Measurements from ENCODE around the gene RYR3.

The RYR3 gene

DNA sequence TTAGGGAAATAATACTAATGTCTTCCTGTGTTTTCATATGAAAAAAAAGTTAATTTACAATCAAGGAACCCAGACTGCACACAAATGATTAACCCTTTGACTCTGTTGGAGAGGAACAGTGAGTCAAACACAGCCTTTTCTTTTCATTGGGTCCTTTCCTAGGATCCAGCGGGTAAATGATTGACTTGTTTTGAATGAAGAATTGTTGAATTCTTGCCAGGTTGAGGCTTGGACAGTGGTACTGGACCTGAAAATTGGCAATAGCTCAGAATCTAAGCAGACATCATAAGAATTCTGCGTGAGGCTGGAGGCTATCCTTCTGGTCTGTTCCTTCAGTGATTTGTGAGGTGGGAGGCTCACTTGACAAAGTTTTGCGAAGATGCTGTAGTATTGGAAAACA lies 143.0 kb downstream of the RYR3 start:
- DNase-seq, result no peak

DNA sequence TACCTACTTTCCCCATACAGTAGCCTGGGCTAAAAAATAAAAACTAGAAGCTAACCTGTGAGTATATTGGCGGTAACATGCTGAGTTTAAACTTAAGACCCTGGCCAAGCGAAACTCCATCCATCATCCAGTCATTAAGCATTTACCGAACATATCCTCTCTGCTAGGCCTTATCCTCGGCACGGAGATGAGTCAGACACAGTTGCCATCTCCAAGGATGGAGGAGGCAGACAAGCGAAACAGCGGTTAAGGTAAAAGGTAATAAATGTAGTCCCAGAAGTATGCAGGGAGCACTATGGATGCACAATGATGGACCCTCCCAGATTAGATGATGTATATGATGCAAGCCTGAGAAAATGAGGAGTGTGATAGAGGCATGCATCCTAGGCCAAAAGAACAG lies 143.6 kb downstream of the RYR3 start:
- no peak for DNase-seq

DNA sequence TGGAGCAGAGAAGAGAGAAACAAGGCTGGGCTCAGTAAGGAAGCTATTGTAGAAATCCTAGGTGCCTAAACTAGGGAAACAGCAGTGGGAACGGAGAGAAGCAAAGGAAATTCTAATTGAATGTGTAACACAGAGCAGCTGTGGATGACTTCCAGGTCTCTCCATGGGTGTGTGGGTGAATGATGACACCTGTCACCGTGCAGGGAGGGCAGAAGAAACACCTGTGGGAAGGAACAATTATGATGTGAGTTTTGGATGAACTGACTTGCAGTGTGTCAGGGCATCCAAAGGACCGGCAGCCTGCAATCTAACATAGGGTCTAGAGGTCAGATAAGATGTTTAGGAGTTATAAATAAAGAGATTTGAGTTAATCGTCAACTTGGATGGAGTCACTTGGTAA lies 144.2 kb downstream of the RYR3 start:
- no peak for DNase-seq

DNA sequence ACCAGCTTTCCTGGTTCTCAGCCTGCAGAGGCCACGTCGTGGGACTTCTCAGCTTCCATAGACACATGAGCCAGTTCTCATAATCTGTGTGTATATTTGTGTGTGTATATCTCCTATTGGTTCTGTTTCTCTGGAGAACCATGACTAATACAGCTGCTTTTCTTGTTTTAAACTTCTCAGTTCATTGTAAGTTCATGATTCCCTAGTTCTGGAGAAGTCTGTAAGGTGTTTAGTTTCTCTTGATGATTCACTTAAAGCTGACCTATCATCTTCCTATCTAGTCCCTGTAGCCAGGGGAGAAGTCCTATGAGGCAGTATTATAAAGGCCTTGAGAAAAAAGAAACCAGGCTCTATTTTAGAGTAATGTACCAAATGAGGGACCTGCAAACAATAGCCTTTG lies 147.7 kb downstream of the RYR3 start:
- no peak for DNase-seq

DNA sequence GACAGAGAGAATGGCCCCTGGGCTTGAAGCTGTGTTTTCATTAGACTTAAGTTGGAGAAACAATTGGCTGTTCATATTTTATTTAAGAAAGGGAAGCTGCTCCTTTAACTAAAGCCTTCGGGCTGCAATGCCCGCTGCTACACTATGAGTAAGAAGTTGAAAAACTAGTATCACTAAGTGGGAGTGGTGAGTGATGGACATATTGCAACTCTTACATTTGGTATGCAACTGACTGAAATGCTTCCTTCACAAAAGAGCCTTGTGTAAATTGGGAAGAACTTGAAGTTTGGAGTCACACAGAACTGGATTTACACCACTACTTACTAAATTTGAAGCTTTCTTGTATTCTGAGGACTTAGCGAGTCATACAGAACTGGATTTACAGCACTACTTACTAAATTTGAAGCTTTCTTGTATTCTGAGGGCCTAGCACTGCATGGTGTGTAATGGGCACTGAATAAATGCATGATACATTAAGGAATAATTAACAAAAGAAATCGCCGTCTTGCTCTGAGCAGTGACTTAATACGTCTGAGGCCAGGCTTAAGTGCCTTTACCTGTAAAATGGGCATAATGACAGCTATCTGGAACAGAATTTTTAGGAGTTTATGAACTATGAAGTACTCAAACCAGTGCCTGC lies 149.5 kb downstream of the RYR3 start:
- DNase-seq, result no peak

DNA sequence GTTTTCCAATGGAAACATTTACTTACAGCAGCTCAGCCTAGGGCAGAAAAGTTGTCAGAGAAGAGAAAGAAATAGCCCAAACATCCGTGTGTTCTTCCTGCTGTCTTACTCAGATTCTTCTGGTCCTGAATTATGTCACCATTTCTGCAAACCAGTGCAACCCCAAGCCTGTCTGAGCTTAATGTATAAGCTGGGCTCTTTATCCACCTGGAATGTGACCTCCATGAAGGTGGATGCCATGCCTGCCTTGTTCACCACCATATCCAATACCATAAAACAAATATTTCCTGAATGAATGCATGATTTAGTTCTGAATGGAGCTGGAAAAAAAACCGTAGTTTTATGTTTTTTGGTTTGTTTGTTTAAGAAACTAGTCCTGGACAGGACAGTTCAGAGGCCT lies 150.9 kb downstream of the RYR3 start:
- DNase-seq, result no peak

DNA sequence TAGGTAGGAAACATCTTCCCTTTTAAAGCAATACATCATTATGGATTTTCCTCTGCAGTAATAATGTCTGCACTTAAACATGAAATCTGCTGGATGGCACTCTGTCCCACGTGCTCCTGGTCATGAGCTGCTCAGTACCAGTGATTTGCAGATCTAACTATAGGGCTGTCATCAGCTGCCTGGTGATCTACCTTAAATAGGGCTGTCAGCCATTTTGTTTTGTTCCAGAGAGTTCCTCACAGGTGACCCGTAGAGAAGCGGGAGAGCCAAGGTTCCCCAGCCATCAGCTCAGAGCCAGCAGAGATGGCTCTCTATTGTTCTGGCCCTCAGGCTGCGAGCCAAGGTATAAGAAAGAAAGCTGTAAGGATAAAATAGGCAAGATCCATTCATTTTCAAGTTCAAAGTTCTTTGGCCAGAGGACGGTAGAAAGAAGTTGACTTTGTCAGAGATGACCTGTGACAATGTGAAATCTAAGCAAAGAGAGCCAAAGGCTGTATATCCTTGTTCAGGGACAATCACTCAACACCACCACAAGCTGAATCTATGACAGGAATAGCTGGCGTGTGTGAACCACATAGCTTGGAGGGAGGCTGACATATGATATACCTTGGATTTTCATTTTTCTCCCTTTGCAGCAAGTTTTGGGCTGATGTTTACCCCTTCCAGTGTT lies 156.5 kb downstream of the RYR3 start:
- no peak for DNase-seq

DNA sequence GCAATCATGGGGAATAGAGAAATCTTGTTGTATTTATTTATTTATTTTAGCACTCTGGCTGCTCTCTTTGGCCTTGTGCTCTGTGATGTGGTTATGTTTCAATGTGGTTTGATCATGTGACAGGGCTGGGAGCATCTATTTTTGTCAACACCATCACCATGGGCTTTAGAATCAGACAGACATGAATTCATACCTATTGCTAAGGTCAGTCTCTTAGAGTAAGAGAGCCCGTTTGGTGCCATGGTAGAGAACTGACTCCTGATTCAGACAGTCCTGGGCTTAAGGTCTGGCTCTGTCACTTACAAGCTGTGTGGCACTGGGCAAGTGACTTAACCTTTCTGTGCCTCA lies 157.0 kb downstream of the RYR3 start:
- no peak for DNase-seq

DNA sequence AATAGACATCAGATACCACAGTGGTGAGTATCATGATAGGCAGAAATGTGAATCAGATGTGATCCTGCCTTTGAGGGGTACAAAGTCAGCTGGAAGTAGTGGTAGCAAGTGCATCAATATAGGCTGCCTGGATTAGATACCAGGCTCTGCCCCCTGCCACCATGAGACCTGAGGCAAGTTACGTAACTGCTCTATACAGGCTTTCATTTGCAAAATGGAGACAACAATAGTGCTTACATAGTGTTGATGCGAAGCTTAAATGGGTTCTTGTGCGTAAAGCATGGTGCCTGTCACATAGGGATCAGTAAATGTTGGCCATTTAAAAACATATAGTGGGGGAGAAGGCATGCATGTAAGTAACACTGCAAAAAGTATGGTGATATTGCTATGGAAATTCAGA lies 158.0 kb downstream of the RYR3 start:
- DNase-seq, result no peak

DNA sequence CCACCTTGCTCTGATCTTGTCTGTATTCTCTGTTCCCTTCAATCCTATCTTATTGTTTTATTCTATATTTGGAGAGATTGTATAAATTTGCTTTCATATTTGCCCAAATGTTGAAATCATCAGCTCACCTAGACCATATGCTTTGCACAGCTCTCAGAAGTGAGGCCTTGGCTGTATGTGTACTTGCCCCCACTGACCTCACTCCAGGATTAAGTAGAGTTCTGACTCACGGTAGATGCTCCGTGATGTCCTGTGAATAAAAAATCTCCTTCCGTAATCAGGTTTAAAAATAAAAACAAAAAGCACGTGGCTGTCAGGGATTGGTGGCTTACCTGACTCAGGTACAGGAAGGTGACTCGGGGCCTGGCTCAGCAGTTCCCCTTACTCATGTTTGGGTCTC lies 162.2 kb downstream of the RYR3 start:
- DNase-seq, result no peak

DNA sequence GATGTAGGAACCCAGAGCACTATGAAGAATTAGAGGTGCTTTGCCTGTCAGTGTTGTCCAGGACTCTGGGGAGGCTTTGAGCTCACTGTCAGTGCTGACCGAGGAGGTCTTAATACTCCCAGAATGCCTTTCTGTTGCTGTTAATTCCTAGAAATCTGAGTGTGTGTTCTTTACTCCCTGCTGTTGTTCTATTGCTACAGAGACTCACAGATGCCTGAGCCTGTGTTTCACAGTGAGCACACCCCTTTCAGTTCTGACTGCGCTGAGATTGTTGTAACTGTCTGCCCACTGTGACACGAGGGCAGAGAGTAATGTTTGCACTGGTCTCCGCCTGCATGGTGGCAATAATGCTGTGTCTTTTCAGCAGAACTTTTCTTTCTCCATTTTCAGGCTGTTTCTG lies 162.9 kb downstream of the RYR3 start:
- DNase-seq, result no peak

DNA sequence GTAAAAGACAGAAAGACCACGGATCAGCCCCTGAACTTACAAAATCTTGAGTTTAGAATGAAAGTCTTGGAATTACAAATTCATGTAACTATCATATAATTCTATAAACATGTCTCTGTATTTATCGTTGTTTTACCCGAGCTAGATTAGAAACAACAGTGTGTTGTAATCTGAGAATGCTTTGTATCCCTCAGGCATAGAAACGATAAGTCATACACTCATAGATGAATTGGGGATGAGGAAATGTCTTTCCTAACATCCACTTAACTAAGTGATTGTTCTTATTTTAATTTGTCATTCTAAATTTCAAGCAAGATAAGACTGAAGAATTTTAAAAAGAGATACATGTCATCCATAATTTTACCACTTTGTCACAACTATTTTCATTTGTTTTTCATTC lies 165.3 kb downstream of the RYR3 start:
- DNase-seq, result no peak

DNA sequence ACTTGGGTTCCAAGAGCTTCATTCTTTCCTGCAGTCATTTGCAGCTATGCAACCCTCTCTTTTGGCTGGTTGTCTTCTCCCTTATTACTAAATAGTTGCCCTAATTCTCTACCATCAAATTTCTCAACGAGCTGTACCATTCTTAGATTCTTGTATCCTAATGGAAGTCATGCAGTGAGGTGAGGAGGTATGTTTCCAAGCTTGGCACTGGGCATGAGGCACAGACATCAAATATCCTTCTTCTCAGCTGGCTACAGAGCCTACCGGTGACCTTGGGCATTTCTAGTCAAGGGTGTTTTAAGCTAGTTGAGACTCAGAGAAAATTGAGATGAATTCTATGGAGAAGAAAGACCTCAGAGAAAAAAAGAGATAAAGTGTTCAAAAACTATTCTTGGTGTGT lies 166.1 kb downstream of the RYR3 start:
- DNase-seq, result no peak

DNA sequence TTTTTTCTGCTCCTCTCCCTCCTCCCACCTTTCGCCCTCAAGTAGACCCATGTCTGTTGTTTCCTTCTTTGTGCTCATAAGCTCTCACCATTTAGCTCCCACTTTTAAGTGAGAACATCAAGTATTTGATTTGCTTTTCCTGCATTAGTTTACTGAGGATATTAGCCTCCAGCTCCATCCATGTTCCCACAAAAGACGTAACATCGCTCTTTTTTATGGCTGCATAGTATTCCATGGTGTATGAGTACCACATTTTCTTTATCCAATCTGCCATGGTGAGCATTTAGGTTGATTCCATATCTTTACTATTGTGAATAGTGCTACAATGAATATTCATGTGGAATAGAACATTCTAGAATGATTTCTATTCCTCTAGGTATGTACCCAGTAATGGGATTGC lies 178.6 kb downstream of the RYR3 start:
- no peak for DNase-seq

DNA sequence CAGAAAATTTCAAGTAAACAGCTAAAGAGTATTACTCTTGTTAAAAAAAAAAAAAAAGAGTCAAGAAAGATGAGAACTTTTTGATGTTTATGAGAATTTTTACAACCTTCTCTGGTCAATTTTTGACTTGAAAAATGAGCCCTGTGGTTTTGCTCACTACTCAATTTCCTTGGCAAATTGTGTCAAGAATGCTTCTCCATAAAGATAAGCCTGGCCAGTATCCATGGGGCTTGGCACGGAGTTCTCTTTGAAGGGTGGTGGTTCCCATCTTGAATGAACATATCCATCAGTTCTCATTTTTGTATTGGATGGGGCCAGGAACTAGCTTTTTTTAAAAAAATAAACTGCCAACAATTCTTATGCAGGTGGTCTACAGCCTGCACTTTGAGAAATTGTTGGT lies 179.9 kb downstream of the RYR3 start:
- no peak for DNase-seq

DNA sequence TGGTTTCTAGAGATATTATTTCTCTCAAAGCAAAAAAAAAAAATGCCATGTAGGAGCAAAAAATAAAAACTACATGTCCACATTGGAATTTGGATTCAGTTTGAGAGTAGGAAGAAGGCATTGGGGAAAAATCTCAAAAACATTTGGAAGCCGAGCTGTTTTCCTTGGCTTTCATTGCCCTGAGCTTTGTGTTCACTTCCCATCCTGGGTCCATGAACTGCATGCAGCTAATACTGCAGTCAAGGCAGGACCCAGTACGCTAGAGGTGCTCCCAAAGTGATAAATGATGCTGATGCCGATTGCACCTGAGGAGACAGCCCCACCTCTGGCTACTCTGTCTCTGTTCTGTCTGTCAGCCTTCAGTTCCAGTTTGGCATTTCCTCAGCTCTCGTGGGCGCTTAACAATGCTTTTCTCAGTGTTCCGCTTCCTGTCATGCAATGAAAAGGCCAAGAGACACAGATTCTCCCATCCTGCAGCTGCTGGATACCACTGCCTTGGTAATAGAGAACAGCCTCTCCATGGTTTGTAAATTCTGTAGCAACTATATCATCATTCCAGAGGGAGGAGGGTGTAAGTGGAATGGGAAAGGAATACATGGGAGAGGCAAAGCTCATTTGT lies 181.8 kb downstream of the RYR3 start:
- DNase-seq, result no peak

DNA sequence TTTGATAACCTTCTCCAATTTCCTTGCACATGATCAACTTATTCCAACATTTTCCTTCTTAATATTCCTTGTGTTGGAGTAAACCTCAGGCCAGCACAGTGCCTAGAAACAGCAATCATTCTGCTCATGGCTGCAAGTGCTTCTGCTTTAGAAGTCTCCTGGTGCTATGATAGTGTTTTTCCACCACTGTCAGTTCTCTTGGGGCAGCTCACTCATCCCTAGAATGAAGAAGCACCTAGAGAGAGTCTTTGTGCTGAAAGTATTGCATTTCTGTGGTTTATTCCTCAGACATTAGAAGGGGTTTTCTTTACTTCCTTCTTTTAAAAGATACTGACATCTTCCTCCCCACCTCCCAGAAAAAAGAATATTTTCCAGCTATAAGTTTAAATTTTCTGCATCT lies 183.5 kb downstream of the RYR3 start:
- no peak for DNase-seq

DNA sequence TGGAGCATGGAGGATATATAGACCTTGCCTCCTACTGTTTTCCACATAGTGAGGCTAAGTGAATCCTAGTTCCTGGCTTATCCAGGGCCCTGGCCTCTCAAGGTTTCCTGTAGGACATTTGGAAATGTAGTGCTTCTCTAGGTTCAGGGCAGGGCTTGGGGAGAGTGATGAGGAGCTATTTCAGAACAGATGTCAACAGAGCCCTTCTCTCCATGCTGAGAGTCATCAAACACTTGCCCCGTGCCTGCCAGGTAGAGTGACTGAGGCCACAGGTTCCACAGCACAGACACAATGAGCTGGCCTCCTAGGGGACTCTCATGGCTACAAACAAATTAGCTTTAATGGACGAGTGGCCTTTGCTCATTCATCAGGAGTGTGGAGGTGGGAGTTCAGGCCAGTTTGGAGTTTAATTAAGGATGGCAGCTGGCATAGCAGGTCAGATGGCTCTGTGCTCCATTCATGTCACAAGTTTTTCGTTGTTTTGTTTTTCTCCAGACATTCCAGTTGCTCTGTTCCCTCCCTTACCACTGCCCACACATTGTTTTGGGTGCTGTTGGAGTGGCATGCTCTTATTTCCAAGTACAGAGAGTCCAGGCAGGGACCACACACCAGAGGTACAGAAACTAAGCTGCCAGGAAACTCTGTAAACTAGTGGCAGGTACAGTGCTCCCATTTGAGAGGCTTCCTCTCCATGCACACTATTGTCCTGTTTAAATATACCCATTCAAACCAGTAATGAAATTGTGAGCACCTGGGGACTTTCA lies 189.8 kb downstream of the RYR3 start:
- no peak for DNase-seq

DNA sequence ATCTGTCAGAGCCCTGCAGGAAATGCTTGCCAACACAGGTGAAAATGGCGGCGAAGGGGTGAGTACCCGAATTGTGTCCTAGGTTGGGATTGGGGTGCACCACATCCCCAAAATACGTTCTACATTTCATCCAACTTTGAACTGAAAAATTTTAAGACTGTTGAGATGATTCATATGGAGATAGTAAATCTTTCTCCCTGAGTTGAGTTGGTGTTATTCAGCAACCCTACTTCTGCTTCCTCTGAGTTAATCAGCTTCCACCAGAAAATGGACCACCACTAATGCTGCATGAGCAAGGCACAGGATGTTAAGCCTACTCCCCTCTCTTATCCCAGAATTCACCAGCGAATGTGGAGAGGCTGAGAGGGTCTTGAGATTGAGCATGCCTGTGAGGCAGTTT lies 192.9 kb downstream of the RYR3 start:
- DNase-seq, result no peak

DNA sequence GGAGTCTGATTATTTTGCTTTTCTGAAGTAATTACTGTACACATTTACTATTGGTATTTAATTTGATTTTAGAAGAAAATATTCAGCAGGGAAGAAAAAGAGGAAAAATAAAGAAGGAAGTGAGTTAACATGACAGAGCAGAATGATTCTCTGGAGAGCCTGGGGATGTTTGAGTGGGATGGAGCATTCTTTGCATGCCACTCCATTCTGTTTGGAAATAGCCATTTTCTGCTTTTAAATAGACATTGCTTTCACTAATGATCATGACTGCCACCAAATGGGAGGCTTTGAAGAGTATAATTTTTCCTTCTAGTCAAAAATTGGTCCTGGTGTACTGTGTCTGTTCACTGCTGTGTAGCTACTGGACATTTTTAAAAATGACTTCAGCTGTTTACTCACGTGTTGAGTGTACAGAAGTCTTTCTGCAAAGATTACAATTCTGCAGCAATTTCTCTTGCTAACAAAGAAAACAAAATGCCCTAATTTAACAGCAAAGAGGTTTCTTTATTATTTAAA lies 196.1 kb downstream of the RYR3 start:
- DNase-seq, result no peak

DNA sequence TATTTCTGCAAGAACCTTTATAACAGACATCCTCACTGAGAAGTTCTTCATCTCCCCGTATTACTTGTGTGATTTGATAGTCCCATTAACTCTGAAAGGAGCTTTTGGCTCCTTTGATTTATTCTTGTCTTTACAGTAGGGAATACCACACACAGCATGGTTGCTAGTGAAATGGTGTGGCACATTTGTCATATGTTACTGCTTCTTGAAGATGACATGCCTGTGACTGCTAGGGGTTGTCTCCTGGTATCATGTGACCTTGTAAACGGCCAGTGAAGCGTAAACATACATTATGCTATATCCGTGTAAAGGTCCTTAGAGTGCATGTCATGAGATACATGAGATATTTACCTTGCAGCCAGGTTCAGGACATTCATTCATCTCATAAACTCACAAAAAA lies 197.9 kb downstream of the RYR3 start:
- DNase-seq, result no peak

DNA sequence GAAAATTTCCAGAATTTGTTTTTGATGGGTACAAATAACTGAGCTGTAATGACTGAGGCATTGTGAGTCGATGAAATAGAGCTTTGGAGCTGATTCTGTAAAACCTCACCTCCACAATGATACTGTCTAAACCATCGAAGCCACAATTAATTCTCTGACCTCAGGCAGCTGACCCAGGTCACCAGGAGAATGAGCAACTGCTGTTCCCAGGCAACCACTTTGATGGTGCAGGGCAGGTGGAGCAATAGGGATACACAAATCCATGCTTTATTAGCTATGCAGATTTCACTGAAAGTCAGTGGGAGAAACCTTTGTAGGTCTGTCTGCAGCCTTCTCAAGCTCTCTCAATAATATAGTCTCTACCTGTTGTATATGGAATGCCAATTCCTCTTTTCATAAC lies 204.4 kb downstream of the RYR3 start:
- no peak for DNase-seq

DNA sequence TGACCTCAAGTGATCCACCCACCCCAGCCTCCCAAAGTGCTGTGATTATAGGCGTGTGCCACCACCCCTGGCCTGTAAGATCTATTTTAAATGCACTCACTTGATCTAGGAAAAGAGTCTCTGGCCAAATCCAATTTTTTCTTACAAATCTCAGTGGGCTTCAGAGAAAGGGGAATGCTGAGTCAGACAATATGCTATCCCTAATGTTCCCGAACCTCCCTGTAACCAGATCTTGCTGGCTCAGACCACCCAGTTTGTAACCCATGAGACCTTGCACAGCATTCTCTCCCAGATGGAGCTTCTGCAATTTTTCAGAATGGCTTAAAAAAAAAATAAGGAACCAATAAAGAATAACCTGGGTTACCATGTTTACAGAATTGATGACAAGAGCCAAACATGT lies 205.8 kb downstream of the RYR3 start:
- no peak for DNase-seq

DNA sequence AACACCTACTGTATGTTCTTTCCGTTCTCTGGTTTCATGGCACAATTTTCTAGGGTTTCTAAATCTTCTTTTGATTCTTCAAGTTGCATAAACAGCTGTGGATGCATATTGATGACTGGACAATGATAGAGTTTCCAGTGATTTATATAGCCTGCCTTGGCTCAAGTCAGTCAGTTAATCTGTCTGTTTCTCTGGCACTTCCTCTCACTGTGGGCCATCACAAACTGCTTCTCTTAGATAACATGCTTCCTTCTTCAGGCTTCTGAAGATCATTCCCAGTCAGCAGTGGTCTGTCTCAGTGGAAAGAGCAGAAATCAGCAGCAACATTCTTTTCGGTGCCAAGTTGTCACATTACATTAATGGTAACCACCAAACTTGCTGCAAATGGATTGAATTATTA lies 207.2 kb downstream of the RYR3 start:
- no peak for DNase-seq
